MG63 (cell line): ENCODE measurements around the gene PSMG3. TPM values are rescaled to one million over a fixed set of nuclear protein-coding genes. Genes with fewer than 3 reads are reported as not detected.

Source experiments
- DNase-seq: peaks from one replicate; pipeline ENCODE4 v3.0.0-alpha.2; 2020
- H3K27me3 ChIP-seq: fragments of 250-450 bp; sonication (Bioruptor Pico); 2 replicates; pipeline ENCODE4 v1.5.1; 2020; ENCODE audit warnings: mild to moderate bottlenecking, moderate library complexity
- H3K36me3 ChIP-seq: fragments of 250-450 bp; sonication (Bioruptor Pico); 2 replicates; pipeline ENCODE4 v1.5.1; 2020; ENCODE audit warnings: mild to moderate bottlenecking, moderate library complexity
- H3K4me3 ChIP-seq: fragments of 250-450 bp; sonication (Bioruptor Pico); 2 replicates; pipeline ENCODE4 v1.5.1; 2020; ENCODE audit warnings: mild to moderate bottlenecking, moderate library complexity
- H3K9me3 ChIP-seq: fragments of 250-450 bp; sonication (Bioruptor Pico); 2 replicates; pipeline ENCODE4 v1.5.1; 2020; ENCODE audit warnings: mild to moderate bottlenecking, moderate library complexity
- total RNA-seq: library from RNA; depleted of rRNA; stranded (reverse); fragments of >200 nt; shearing (Covaris generic); gene quantifications from 2 replicates; pipeline ENCODE4 v1.2.3, GENCODE V29; 2014; ENCODE audit warnings: low replicate concordance

PSMG3 gene
- total RNA-seq, 1 experiment from 2014 or later, result 95.1 TPM

GRCh38 chr7:1535100-1535458 is 34.8 kb downstream of the PSMG3 start:
- H3K36me3 ChIP-seq, result peaks cover 38% of the 10 kb centered on the region
- no peak for DNase-seq

GRCh38 chr7:1534330-1535099 is 35.3 kb downstream of the PSMG3 start:
- no peaks in the 10 kb centered on the region for H3K27me3 ChIP-seq
- H3K36me3 ChIP-seq, result peaks cover 33% of the 10 kb centered on the region
- no peaks in the 10 kb centered on the region for H3K9me3 ChIP-seq
- no peak for DNase-seq
- H3K4me3 ChIP-seq, result no peak overlapping the region

More at GRCh38 chr7:1535100-1535458, 34.8 kb downstream of the PSMG3 start:
- no peak overlapping the region for H3K4me3 ChIP-seq
- no peaks in the 10 kb centered on the region for H3K9me3 ChIP-seq
- H3K27me3 ChIP-seq, result no peaks in the 10 kb centered on the region

- H3K4me3 ChIP-seq, result peak overlapping the region; percentile 67
- no peaks in the 10 kb centered on the region for H3K9me3 ChIP-seq
- peak; percentile 82 for DNase-seq
- H3K27me3 ChIP-seq, result no peaks in the 10 kb centered on the region
- H3K36me3 ChIP-seq, result peaks cover 26% of the 10 kb centered on the region
These were observed 36.1 kb downstream of the PSMG3 start for GRCh38 chr7:1533547-1534329.

- peaks cover 22% of the 10 kb centered on the region for H3K36me3 ChIP-seq
- H3K27me3 ChIP-seq, result no peaks in the 10 kb centered on the region
- peak overlapping the region; percentile 67 for H3K4me3 ChIP-seq
- no peak for DNase-seq
- no peaks in the 10 kb centered on the region for H3K9me3 ChIP-seq
These were observed 36.6 kb downstream of the PSMG3 start for GRCh38 chr7:1533255-1533546.

GRCh38 chr7:1532456-1533254 is 37.2 kb downstream of the PSMG3 start:
- Histone ChIP-seq H3K27me3 (no peaks in the 10 kb centered on the region), H3K4me3 (peak overlapping the region; percentile 67), H3K9me3 (no peaks in the 10 kb centered on the region), H3K36me3 (peaks cover 19% of the 10 kb centered on the region)
- DNase-seq, result peak; percentile 89

- Histone ChIP-seq H3K36me3 (peaks cover 14% of the 10 kb centered on the region), H3K9me3 (no peaks in the 10 kb centered on the region), H3K4me3 (peak overlapping the region; percentile 67), H3K27me3 (no peaks in the 10 kb centered on the region)
- no peak for DNase-seq
These were observed 37.8 kb downstream of the PSMG3 start for GRCh38 chr7:1531979-1532455.

- Histone ChIP-seq H3K4me3 (peak overlapping the region; percentile 67), H3K27me3 (no peaks in the 10 kb centered on the region), H3K36me3 (peaks cover 8% of the 10 kb centered on the region), H3K9me3 (no peaks in the 10 kb centered on the region)
- peak; percentile 22 for DNase-seq
These were observed 38.4 kb downstream of the PSMG3 start for GRCh38 chr7:1531263-1531978.

GRCh38 chr7:1530946-1531262 is 38.9 kb downstream of the PSMG3 start:
- H3K4me3 ChIP-seq, result peak overlapping the region; percentile 67
- no peaks in the 10 kb centered on the region for H3K27me3 ChIP-seq
- H3K9me3 ChIP-seq, result no peaks in the 10 kb centered on the region
- H3K36me3 ChIP-seq, result peaks cover 7% of the 10 kb centered on the region; the same call in 1 of the 2 replicates
- no peak for DNase-seq

GRCh38 chr7:1529383-1530116 is 40.3 kb downstream of the PSMG3 start:
- no peaks in the 10 kb centered on the region for H3K27me3 ChIP-seq
- H3K9me3 ChIP-seq, result no peaks in the 10 kb centered on the region
- no peak for DNase-seq
- peaks cover 7% of the 10 kb centered on the region; the same call in 1 of the 2 replicates for H3K36me3 ChIP-seq
- H3K4me3 ChIP-seq, result no peak overlapping the region

GRCh38 chr7:1526271-1526754 is 43.5 kb downstream of the PSMG3 start:
- no peaks in the 10 kb centered on the region for H3K27me3 ChIP-seq
- DNase-seq, result no peak
- H3K9me3 ChIP-seq, result no peaks in the 10 kb centered on the region
- H3K4me3 ChIP-seq, result 0 out of 2 replicates have a peak overlapping the region, but pooled peaks have one; percentile 14
- H3K36me3 ChIP-seq, result no peaks in the 10 kb centered on the region

- Histone ChIP-seq H3K36me3 (no peaks in the 10 kb centered on the region), H3K27me3 (no peaks in the 10 kb centered on the region), H3K4me3 (no peak overlapping the region), H3K9me3 (no peaks in the 10 kb centered on the region)
- DNase-seq, result no peak
These were observed 44.4 kb downstream of the PSMG3 start for GRCh38 chr7:1525409-1525808.

- no peak for DNase-seq
- Histone ChIP-seq H3K36me3 (no peaks in the 10 kb centered on the region), H3K9me3 (peaks cover 3% of the 10 kb centered on the region; the same call in 1 of the 2 replicates), H3K4me3 (no peak overlapping the region), H3K27me3 (no peaks in the 10 kb centered on the region)
These were observed 46.0 kb downstream of the PSMG3 start for GRCh38 chr7:1523844-1524243.

- no peak overlapping the region for H3K4me3 ChIP-seq
- peaks cover 3% of the 10 kb centered on the region; the same call in 1 of the 2 replicates for H3K9me3 ChIP-seq
- no peaks in the 10 kb centered on the region for H3K36me3 ChIP-seq
- no peaks in the 10 kb centered on the region for H3K27me3 ChIP-seq
- no peak for DNase-seq
These were observed 46.6 kb downstream of the PSMG3 start for GRCh38 chr7:1523208-1523607.

- Histone ChIP-seq H3K36me3 (no peaks in the 10 kb centered on the region), H3K9me3 (peaks cover 3% of the 10 kb centered on the region; the same call in 1 of the 2 replicates), H3K27me3 (no peaks in the 10 kb centered on the region), H3K4me3 (no peak overlapping the region)
- DNase-seq, result no peak
These were observed 48.4 kb downstream of the PSMG3 start for GRCh38 chr7:1521456-1521855.

- Histone ChIP-seq H3K4me3 (no peak overlapping the region), H3K27me3 (no peaks in the 10 kb centered on the region), H3K9me3 (peaks cover 3% of the 10 kb centered on the region; the same call in 1 of the 2 replicates), H3K36me3 (no peaks in the 10 kb centered on the region)
- DNase-seq, result peak; percentile 30
These were observed 49.1 kb downstream of the PSMG3 start for GRCh38 chr7:1520539-1521234.
